Mononuclear cell (primary cell): ENCODE data around the gene IL25. TPM values are rescaled to one million over a fixed set of nuclear protein-coding genes. Genes with fewer than 3 reads are reported as not detected.

Experiments used
- H3K27me3 ChIP-seq: 2 replicates; pipeline ENCODE4 v1.6.0; 2011; ENCODE audit warnings: low read length, control low read depth; ENCODE audit not compliant: insufficient read depth
- H3K4me1 ChIP-seq: 2 replicates; pipeline ENCODE4 v1.5.1; 2011; ENCODE audit warnings: mild to moderate bottlenecking, low read length, control low read depth; ENCODE audit not compliant: insufficient read depth
- H3K4me3 ChIP-seq: 2 replicates; pipeline ENCODE4 v1.5.1; 2011; ENCODE audit warnings: mild to moderate bottlenecking, low read length, moderate library complexity
- H3K9me3 ChIP-seq: 2 replicates; pipeline ENCODE4 v1.5.1; 2011; ENCODE audit warnings: low read depth, mild to moderate bottlenecking, control low read depth, low read length
- total RNA-seq: library from RNA; depleted of rRNA; stranded (reverse); fragments of >200 nt; gene quantifications from one replicate; pipeline ENCODE4 v1.2.3, GENCODE V29; 2012

IL25 gene
- total RNA-seq, 1 donor = not detected

DNA sequence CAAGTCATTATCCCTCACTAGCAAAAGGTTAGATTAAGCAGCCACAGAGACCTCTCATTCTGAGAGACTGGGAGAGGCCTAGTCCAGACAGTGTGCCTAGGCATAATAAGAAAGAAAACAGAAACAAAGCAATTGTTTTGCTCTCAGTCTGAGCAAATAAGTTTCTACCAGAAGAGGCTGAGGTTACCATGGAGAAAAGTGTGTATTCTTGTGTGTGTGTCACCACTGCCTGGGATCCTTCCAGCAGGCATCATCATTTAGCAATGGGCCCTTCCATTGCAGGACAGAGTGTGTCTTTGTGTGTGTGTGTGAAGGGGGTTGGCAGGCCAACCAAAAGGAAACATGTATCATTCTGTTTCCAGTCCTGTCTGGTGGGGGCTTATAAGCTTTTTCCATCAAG lies 11.3 kb upstream of the IL25 start:
- peaks cover 20% of the 10 kb centered on the region for H3K27me3 ChIP-seq
- H3K4me3 ChIP-seq = no peak overlapping the region
- H3K9me3 ChIP-seq = no peaks in the 10 kb centered on the region
- H3K4me1 ChIP-seq = no peaks in the 10 kb centered on the region

GRCh38 chr14:23361763-23362162 lies 10.8 kb upstream of the IL25 start:
- no peaks in the 10 kb centered on the region for H3K4me1 ChIP-seq
- H3K9me3 ChIP-seq = no peaks in the 10 kb centered on the region
- peaks cover 22% of the 10 kb centered on the region for H3K27me3 ChIP-seq
- H3K4me3 ChIP-seq = no peak overlapping the region

- Histone ChIP-seq H3K4me1 (no peaks in the 10 kb centered on the region), H3K4me3 (no peak overlapping the region), H3K27me3 (peaks cover 26% of the 10 kb centered on the region), H3K9me3 (no peaks in the 10 kb centered on the region)
Observed at GRCh38 chr14:23362200-23362599, 10.4 kb upstream of the IL25 start.

GRCh38 chr14:23364164-23365035 lies 8.2 kb upstream of the IL25 start:
- no peaks in the 10 kb centered on the region for H3K4me1 ChIP-seq
- H3K4me3 ChIP-seq = no peak overlapping the region
- peaks cover 28% of the 10 kb centered on the region for H3K27me3 ChIP-seq
- H3K9me3 ChIP-seq = no peaks in the 10 kb centered on the region

DNA sequence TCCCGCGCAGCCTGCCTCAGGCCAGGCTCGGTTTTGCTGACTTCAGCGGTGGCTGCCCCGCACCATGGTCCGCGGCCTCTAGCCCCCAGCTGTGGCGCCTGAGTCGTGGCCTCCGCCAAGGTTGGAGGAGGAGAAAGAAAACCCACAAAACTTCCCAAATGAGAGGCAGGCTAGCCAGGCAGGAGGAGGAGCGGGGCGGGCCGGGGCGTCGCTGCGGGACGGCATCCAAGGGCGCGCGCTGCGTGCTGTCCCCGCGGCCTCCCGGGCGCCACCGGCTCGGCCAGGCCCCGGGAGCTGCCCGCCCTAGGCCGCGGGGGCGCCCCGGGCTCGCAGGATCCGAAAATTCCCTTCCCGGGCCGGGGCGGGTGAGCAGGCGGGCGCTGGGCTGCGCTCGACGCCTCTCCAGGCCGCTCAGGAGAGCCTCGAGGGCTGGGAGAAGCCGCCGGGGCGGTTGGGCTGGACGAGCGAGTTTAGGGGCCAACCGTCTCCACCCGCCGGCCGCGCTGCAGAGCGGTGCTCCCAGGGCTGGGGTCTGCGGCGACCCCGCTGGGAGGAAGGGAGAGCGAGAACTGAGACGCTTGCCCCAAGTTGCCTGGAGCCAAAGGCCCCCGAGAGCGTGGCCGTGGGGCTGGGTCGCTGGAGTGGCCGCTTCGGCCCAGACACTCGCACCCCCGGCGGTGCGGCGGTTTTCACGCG lies 7.4 kb upstream of the IL25 start, which contains the start of gene EFS:
EFS (minus strand) TSS at position 137 of the 696 bp plus-strand sequence. CDS start 147 bp downstream, outside the sequence.
- no peak within 1 kb of the TSS for H3K4me3 ChIP-seq
- H3K27me3 ChIP-seq = peaks cover 28% of the 10 kb centered on the region
- H3K9me3 ChIP-seq = no peaks in the 10 kb centered on the region
- H3K4me1 ChIP-seq = no peaks in the 10 kb centered on the region

GRCh38 chr14:23365732-23366425 lies 6.7 kb upstream of the IL25 start:
- Histone ChIP-seq H3K27me3 (peaks cover 28% of the 10 kb centered on the region), H3K4me1 (no peaks in the 10 kb centered on the region), H3K9me3 (no peaks in the 10 kb centered on the region), H3K4me3 (no peak overlapping the region)

- H3K9me3 ChIP-seq = no peaks in the 10 kb centered on the region
- H3K4me3 ChIP-seq = no peak overlapping the region
- no peaks in the 10 kb centered on the region for H3K4me1 ChIP-seq
- H3K27me3 ChIP-seq = peaks cover 28% of the 10 kb centered on the region
Observed at GRCh38 chr14:23366426-23366921, 6.1 kb upstream of the IL25 start.

DNA sequence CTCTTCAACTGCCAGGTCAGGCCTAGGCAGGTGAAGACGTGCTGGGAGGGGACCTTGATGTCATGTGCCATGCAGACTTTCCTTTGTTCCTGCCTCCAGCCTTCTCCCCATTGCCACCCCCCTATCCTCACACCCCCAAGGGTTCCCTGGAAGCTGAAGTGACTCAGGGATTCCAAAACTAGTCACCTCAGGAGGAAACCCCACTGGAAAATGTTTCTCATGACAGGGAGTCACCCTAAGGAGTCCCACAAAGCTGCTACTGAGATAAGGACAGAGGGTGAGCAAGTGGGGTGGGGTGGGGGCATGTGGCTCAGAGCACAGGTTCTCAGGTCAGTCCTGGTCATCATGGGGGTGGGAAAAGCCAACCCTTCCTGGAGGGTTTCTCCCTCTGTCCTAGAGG lies 2.4 kb upstream of the IL25 start:
- Histone ChIP-seq H3K4me3 (no peak overlapping the region), H3K4me1 (no peaks in the 10 kb centered on the region), H3K27me3 (peaks cover 15% of the 10 kb centered on the region), H3K9me3 (no peaks in the 10 kb centered on the region)

GRCh38 chr14:23371865-23372264 lies 744 bp upstream of the IL25 start:
- Histone ChIP-seq H3K9me3 (no peaks in the 10 kb centered on the region), H3K4me3 (no peak overlapping the region), H3K27me3 (peaks cover 4% of the 10 kb centered on the region), H3K4me1 (no peaks in the 10 kb centered on the region)

- H3K4me1 ChIP-seq = no peaks in the 10 kb centered on the region
- H3K9me3 ChIP-seq = no peaks in the 10 kb centered on the region
- no peak overlapping the region for H3K4me3 ChIP-seq
- H3K27me3 ChIP-seq = peaks cover 2% of the 10 kb centered on the region
Observed at GRCh38 chr14:23373041-23373440, 432 bp downstream of the IL25 start.

GRCh38 chr14:23375527-23376251 lies 3.1 kb downstream of the IL25 start:
- H3K27me3 ChIP-seq = no peaks in the 10 kb centered on the region
- H3K4me3 ChIP-seq = no peak overlapping the region

DNA sequence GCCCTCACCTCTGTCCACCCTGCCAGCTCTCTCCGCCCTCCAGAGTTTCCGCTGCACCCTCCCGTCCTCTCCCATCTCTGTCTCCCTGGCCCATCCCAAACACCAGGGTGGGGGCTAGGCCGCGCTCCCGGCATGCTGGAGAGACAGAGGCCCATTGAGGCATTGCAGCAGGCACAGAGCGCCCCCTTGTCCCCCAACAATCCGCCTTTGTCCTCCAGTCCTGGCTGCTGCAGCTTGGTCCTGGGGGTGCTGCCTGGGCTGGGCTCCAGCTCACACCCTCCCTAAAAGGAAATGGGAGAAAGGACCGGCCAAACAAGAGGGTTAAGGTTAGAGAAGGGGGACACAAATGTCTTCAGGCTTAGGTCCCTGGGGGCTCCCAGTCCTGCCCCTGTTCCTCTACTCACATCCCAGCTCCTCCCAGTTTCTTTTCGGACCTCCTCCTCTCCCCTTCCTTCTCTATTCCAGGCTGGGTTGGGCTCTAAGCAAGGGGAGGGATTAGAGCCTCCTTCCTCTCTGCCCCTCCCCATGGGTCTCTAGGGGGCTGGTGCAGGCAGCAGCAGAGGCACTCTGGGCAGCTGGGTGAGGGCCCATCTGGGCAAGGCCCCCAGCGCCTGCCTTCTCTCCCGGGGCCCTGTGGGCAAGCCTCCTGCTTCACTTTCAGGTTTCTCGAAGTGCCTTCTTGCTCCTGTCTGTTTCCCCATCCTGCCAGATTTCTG lies 4.0 kb downstream of the IL25 start, which contains the start of gene CMTM5:
CMTM5 (plus strand) TSS at position 565 of the 716 bp plus-strand sequence. CDS start 206 bp downstream, outside the sequence.
- no peaks in the 10 kb centered on the region for H3K9me3 ChIP-seq
- no peaks in the 10 kb centered on the region for H3K27me3 ChIP-seq
- H3K4me1 ChIP-seq = no peaks in the 10 kb centered on the region
- H3K4me3 ChIP-seq = no peak within 1 kb of the TSS

More at GRCh38 chr14:23375527-23376251, 3.1 kb downstream of the IL25 start:
- H3K4me1 ChIP-seq = no peaks in the 10 kb centered on the region
- no peaks in the 10 kb centered on the region for H3K9me3 ChIP-seq

- Histone ChIP-seq H3K27me3 (no peaks in the 10 kb centered on the region), H3K4me3 (no peak overlapping the region), H3K9me3 (no peaks in the 10 kb centered on the region), H3K4me1 (no peaks in the 10 kb centered on the region)
Observed at GRCh38 chr14:23377198-23377550, 4.6 kb downstream of the IL25 start.
